Mesodermal cell (in vitro differentiated cells): ENCODE measurements around the gene THBS2.
"Not testable (repeated sequence)": the region's sequence is repeated elsewhere in the genome, so short reads cannot be mapped to it uniquely, and the experiment has no call there.

Experiments used
- H3K27ac ChIP-seq: 2 replicates; pipeline ENCODE4 v1.7.0; 2013; ENCODE audit warnings: mild to moderate bottlenecking, low read depth, low read length, moderate library complexity; ENCODE audit not compliant: severe bottlenecking
- H3K36me3 ChIP-seq: 2 replicates; pipeline ENCODE4 v1.7.1; 2013; ENCODE audit warnings: mild to moderate bottlenecking, low read length, moderate library complexity; ENCODE audit not compliant: control insufficient read depth, insufficient read depth
- H3K4me1 ChIP-seq: one replicate; pipeline ENCODE4 v1.7.1; 2013; ENCODE audit warnings: mild to moderate bottlenecking, low read length; ENCODE audit not compliant: insufficient read depth, control insufficient read depth, poor library complexity, severe bottlenecking
- H3K4me3 ChIP-seq: 2 replicates; pipeline ENCODE4 v1.7.0; 2013; ENCODE audit warnings: low read length, control low read depth, mild to moderate bottlenecking; ENCODE audit not compliant: insufficient read depth, poor library complexity, severe bottlenecking; ENCODE audit errors: extremely low read depth
- H3K9me3 ChIP-seq: 2 replicates; pipeline ENCODE4 v1.7.1; 2013; ENCODE audit warnings: mild to moderate bottlenecking, low read length, moderate library complexity; ENCODE audit not compliant: control insufficient read depth
- WGBS, 2 experiments: methylation state at CpG; one replicate each; pipeline ENCODE4 v1.1.5; 2013; ENCODE audit warnings: missing lambda C conversion rate in 2 of 2; ENCODE audit not compliant: insufficient coverage in 2 of 2; 5-methylcytosine and 5-hydroxymethylcytosine counted together

THBS2 gene

GRCh38 chr6:169273511-169273910 is 19.9 kb upstream of the THBS2 start:
- 77 to 85% methylated on average over 1 to 3 of the region's 3 CpGs for WGBS, 2 experiments

GRCh38 chr6:169271877-169272216 is 18.2 kb upstream of the THBS2 start:
- WGBS, 2 experiments = no CpG with 5 or more reads among the region's 1 CpG
- H3K27ac ChIP-seq = no peak overlapping the region
- peaks cover 5% of the 10 kb centered on the region for H3K4me1 ChIP-seq

More at GRCh38 chr6:169273511-169273910, 19.9 kb upstream of the THBS2 start:
- Histone ChIP-seq H3K4me3 (no peak overlapping the region), H3K27ac (no peak overlapping the region), H3K9me3 (no peaks in the 10 kb centered on the region), H3K4me1 (peaks cover 5% of the 10 kb centered on the region), H3K36me3 (no peaks in the 10 kb centered on the region)

GRCh38 chr6:169271158-169271876 is 17.7 kb upstream of the THBS2 start:
- H3K4me1 ChIP-seq = peaks cover 5% of the 10 kb centered on the region
- 22 to 33% methylated on average over 8 of the region's 10 CpGs for WGBS, 2 experiments
- no peak overlapping the region for H3K27ac ChIP-seq
- no peaks in the 10 kb centered on the region for H3K36me3 ChIP-seq
- no peaks in the 10 kb centered on the region for H3K9me3 ChIP-seq
- no peak overlapping the region for H3K4me3 ChIP-seq

More at GRCh38 chr6:169271877-169272216, 18.2 kb upstream of the THBS2 start:
- Histone ChIP-seq H3K4me3 (no peak overlapping the region), H3K36me3 (no peaks in the 10 kb centered on the region), H3K9me3 (no peaks in the 10 kb centered on the region)

GRCh38 chr6:169270077-169270380 is 16.4 kb upstream of the THBS2 start:
- not testable (repeated sequence) for H3K9me3 ChIP-seq, H3K4me1 ChIP-seq, H3K4me3 ChIP-seq, H3K36me3 ChIP-seq, H3K27ac ChIP-seq

GRCh38 chr6:169269180-169270076 is 15.8 kb upstream of the THBS2 start:
- H3K9me3 ChIP-seq = no peaks in the 10 kb centered on the region
- no peak overlapping the region for H3K4me3 ChIP-seq
- H3K27ac ChIP-seq = no peak overlapping the region
- 79 to 87% methylated on average over 3 to 6 of the region's 9 CpGs for WGBS, 2 experiments
- H3K36me3 ChIP-seq = no peaks in the 10 kb centered on the region
- H3K4me1 ChIP-seq = peaks cover 5% of the 10 kb centered on the region

GRCh38 chr6:169268276-169268675 is 14.6 kb upstream of the THBS2 start:
- H3K27ac ChIP-seq = no peak overlapping the region
- peaks cover 5% of the 10 kb centered on the region for H3K4me1 ChIP-seq
- H3K4me3 ChIP-seq = no peak overlapping the region
- 75% methylated on average over 1 of the region's 1 CpG; no CpG with 5 or more reads in 1 of the 2 experiments for WGBS, 2 experiments
- no peaks in the 10 kb centered on the region for H3K36me3 ChIP-seq
- no peaks in the 10 kb centered on the region for H3K9me3 ChIP-seq

- no peak overlapping the region for H3K27ac ChIP-seq
- no peak overlapping the region for H3K4me3 ChIP-seq
- WGBS, 2 experiments = 86 to 97% methylated on average over 8 to 12 of the region's 15 CpGs
- no peaks in the 10 kb centered on the region for H3K9me3 ChIP-seq
- H3K4me1 ChIP-seq = peaks cover 5% of the 10 kb centered on the region
- H3K36me3 ChIP-seq = no peaks in the 10 kb centered on the region
Measured at GRCh38 chr6:169266746-169267591, 13.3 kb upstream of the THBS2 start.

- Histone ChIP-seq H3K4me3 (no peak overlapping the region), H3K27ac (no peak overlapping the region), H3K4me1 (peaks cover 5% of the 10 kb centered on the region), H3K9me3 (no peaks in the 10 kb centered on the region), H3K36me3 (no peaks in the 10 kb centered on the region)
- 91 to 94% methylated on average over 4 to 5 of the region's 5 CpGs for WGBS, 2 experiments
Measured at GRCh38 chr6:169266261-169266660, 12.6 kb upstream of the THBS2 start.

- H3K4me3 ChIP-seq = no peak overlapping the region
- H3K9me3 ChIP-seq = no peaks in the 10 kb centered on the region
- H3K36me3 ChIP-seq = no peaks in the 10 kb centered on the region
- no peaks in the 10 kb centered on the region for H3K4me1 ChIP-seq
- 75 to 83% methylated on average over 10 to 11 of the region's 12 CpGs for WGBS, 2 experiments
- H3K27ac ChIP-seq = no peak overlapping the region
Measured at GRCh38 chr6:169265486-169266131, 12.0 kb upstream of the THBS2 start.

- H3K36me3 ChIP-seq = no peaks in the 10 kb centered on the region
- no peaks in the 10 kb centered on the region for H3K9me3 ChIP-seq
- H3K4me3 ChIP-seq = no peak overlapping the region
- H3K27ac ChIP-seq = no peak overlapping the region
- WGBS, 2 experiments = 87 to 92% methylated on average over 17 to 21 of the region's 21 CpGs
- H3K4me1 ChIP-seq = no peaks in the 10 kb centered on the region
Measured at GRCh38 chr6:169263836-169264608, 10.4 kb upstream of the THBS2 start.
